ENCODE data around the gene HES2. TPM values are rescaled to one million over a fixed set of nuclear protein-coding genes. Genes with fewer than 3 reads are reported as not detected.

The HES2 gene
- total and polyA plus RNA-seq, 9 of the 15 experiments (the other 6 are each of a cell fraction or from before 2014, with no cell fraction given), result 0.05 to 0.18 (median 0.07) TPM; not detected in 4

DNA sequence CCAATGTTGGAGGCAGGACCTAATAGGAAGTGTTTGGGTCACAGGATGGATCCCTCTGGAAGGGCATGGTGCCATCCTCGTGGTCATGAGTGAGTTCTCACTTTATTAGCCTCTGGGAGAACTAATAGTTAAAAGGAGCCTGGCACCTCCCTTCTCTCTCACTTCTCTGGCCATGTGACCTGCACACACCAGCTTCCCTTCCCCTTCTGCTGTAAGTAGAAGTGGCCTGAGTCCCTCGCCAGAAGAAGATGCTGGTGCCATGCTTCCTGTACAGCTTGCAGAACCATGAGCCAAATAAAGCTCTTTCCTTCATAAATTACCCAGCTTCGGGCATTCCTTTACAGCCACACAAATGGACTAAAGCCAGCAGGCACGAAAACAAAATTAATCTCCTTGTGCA, 49.7 kb downstream of the HES2 start:
- H3K36me3 ChIP-seq (ENCODE audit: control insufficient read depth, insufficient read depth, low read length), result no peaks in the 10 kb centered on the region; the same call in 2 of the 3 replicates
- POLR2A ChIA-PET, result interaction anchor here (1.1 kb wide), 2 partner anchors 8 to 12 kb away, joined by 3 to 4 read pairs; no protein-coding TSS in a partner anchor
- no peak overlapping the region for H3K9ac ChIP-seq (ENCODE audit: insufficient read depth in 1 of 2, low read depth in 2 of 2, low read length in 2 of 2)
- no peak overlapping the region for H3K27ac ChIP-seq (ENCODE audit: extremely low read depth, low read depth, low read length)
- ATAC-seq (no peak), DNase-seq (ENCODE audit: extremely low read depth in 1 of 4, low spot score in 3 of 4) (no peak), FAIRE-seq (no peak)
- WGBS (ENCODE audit: insufficient coverage, low coverage, missing lambda C conversion rate), result 37% methylated on average over 4 of the region's 4 CpGs
- intact Hi-C loops (cut with micrococcal nuclease) (no loop called here), in situ Hi-C loops (cut with MboI) (no loop called here)
- no peak overlapping the region for H2AFZ ChIP-seq (ENCODE audit: low read depth, low read length)
- no peaks in the 10 kb centered on the region for H3K9me1 ChIP-seq (ENCODE audit: control insufficient read depth, insufficient read depth, low read length)
- H3K4me3 ChIP-seq, result no peak overlapping the region
- H3K9me3 ChIP-seq (replicated peaks; ENCODE audit: control insufficient read depth, insufficient read depth, low read depth, low read length), result no peaks in the 10 kb centered on the region
- H4K20me1 ChIP-seq (replicated peaks; ENCODE audit: control insufficient read depth, insufficient read depth, low read length), result 0 out of 2 replicates have a peak, but pooled peaks cover 7% of the 10 kb centered on the region
- H3K27me3 ChIP-seq (ENCODE audit: control insufficient read depth in 2 of 2, insufficient read depth in 2 of 2, low read length in 2 of 2), result no peaks in the 10 kb centered on the region
- H3K4me1 ChIP-seq (replicated peaks in 1 of 2; ENCODE audit: control insufficient read depth in 2 of 2, insufficient read depth in 2 of 2, low read length in 2 of 2), result peaks cover 0 to 13% of the 10 kb centered on the region in 2 experiments; a peak in 2 of 5 replicates
- H3K4me2 ChIP-seq (ENCODE audit: insufficient read depth, low read length), result no peak overlapping the region
- CTCF ChIA-PET (ENCODE audit: low intra/inter-chr PET ratio), result no interaction called here
- TF ChIP-seq HCFC1 (IDR thresholded peaks at IDR 0.05; ENCODE audit: low read depth, low read length) (no peak), SMARCE1 (IDR thresholded peaks at IDR 0.05) (no peak), SIRT6 (IDR thresholded peaks at IDR 0.05; ENCODE audit: low read depth, low read length) (no peak), DEAF1 (CRISPR knock-in tag; IDR thresholded peaks at IDR 0.05) (no peak), KLF10 (CRISPR knock-in tag; IDR thresholded peaks at IDR 0.05) (no peak), ZNF586 (CRISPR knock-in tag; conservative IDR thresholded peaks at IDR 0.05) (no peak), CBX1 (IDR thresholded peaks at IDR 0.05; ENCODE audit: low read depth) (no peak), TOE1 (IDR thresholded peaks at IDR 0.05; ENCODE audit: borderline replicate concordance) (no peak), TOE1 (CRISPR knock-in tag; IDR thresholded peaks at IDR 0.05; ENCODE audit: borderline replicate concordance, low read depth) (no peak), POLR2H (tag; IDR thresholded peaks at IDR 0.05; ENCODE audit: low read depth) (no peak), ZNF395 (CRISPR knock-in tag; IDR thresholded peaks at IDR 0.05) (no peak), MTF1 (CRISPR knock-in tag; IDR thresholded peaks at IDR 0.05; ENCODE audit: borderline replicate concordance) (no peak), KDM4B (IDR thresholded peaks at IDR 0.05; ENCODE audit: borderline replicate concordance in 2 of 2, low read depth in 1 of 2) (no peak), DNMT1 (IDR thresholded peaks at IDR 0.05) (no peak), MEIS2 (IDR thresholded peaks at IDR 0.05; ENCODE audit: partially characterized antibody) (no peak), ETV5 (CRISPR knock-in tag; IDR thresholded peaks at IDR 0.05; ENCODE audit: low read depth) (no peak)
- no TSS peak for BruUV-seq (replicated peaks)
- peaks cover 3% of the 10 kb centered on the region; the same call in 1 of the 3 replicates for H3K79me2 ChIP-seq (ENCODE audit: control insufficient read depth, insufficient read depth, low read length)

All from K562 (cell line).